ENCODE data around the gene ARHGAP10.

- TF ChIP-seq, protein P1, sequence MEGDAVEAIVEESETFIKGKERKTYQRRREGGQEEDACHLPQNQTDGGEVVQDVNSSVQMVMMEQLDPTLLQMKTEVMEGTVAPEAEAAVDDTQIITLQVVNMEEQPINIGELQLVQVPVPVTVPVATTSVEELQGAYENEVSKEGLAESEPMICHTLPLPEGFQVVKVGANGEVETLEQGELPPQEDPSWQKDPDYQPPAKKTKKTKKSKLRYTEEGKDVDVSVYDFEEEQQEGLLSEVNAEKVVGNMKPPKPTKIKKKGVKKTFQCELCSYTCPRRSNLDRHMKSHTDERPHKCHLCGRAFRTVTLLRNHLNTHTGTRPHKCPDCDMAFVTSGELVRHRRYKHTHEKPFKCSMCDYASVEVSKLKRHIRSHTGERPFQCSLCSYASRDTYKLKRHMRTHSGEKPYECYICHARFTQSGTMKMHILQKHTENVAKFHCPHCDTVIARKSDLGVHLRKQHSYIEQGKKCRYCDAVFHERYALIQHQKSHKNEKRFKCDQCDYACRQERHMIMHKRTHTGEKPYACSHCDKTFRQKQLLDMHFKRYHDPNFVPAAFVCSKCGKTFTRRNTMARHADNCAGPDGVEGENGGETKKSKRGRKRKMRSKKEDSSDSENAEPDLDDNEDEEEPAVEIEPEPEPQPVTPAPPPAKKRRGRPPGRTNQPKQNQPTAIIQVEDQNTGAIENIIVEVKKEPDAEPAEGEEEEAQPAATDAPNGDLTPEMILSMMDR (conservative IDR thresholded peaks at IDR 0.05; ENCODE audit: low read length): no peak
- TF ChIP-seq EZH2phosphoT487 (IDR thresholded peaks at IDR 0.05; ENCODE audit: borderline replicate concordance, low read depth, low read length): no peak
These were observed 233.2 kb downstream of the ARHGAP10 start for GRCh38 chr4:147965056-147965455.
